H9 (cell line): Measurements from ENCODE around the gene GCN1. TPM values are rescaled to one million over a fixed set of nuclear protein-coding genes. Genes with fewer than 3 reads are reported as not detected.

ENCODE experiments used
- DNase-seq: peaks from one replicate; pipeline ENCODE4 v3.0.0-alpha.2; 2017
- H2AFZ ChIP-seq: one replicate; pipeline ENCODE4 v1.6.1; 2013; ENCODE audit warnings: mild to moderate bottlenecking, low read length, control low read depth, moderate library complexity
- H2AK5ac ChIP-seq: 2 replicates; pipeline ENCODE4 v1.6.1; 2013; ENCODE audit warnings: low read length, control low read depth, mixed read lengths; ENCODE audit not compliant: insufficient read length
- H2BK120ac ChIP-seq: one replicate; pipeline ENCODE4 v1.6.1; 2013; ENCODE audit warnings: low read depth, mild to moderate bottlenecking, low read length, control low read depth, inconsistent platforms; ENCODE audit not compliant: poor library complexity, severe bottlenecking
- H2BK12ac ChIP-seq: 2 replicates; pipeline ENCODE4 v1.6.1; 2013; ENCODE audit warnings: low read length, control low read depth, mixed read lengths, low read depth; ENCODE audit not compliant: insufficient read length
- H2BK15ac ChIP-seq: 2 replicates; pipeline ENCODE4 v1.6.1; 2013; ENCODE audit warnings: low read depth, low read length, control low read depth
- H2BK20ac ChIP-seq: one replicate; pipeline ENCODE4 v1.6.1; 2013; ENCODE audit warnings: low read depth, mild to moderate bottlenecking, low read length, control low read depth, inconsistent platforms; ENCODE audit not compliant: poor library complexity, severe bottlenecking
- H2BK5ac ChIP-seq: 2 replicates; pipeline ENCODE4 v1.6.1; 2013; ENCODE audit warnings: low read length, control low read depth, mixed read lengths; ENCODE audit not compliant: insufficient read length
- H3K14ac ChIP-seq: 2 replicates; pipeline ENCODE4 v1.6.1; 2013; ENCODE audit warnings: low read length, control low read depth; ENCODE audit not compliant: insufficient read depth
- H3K18ac ChIP-seq: 2 replicates; pipeline ENCODE4 v1.6.1; 2013; ENCODE audit warnings: low read depth, mild to moderate bottlenecking, mixed read lengths, low read length, control low read depth; ENCODE audit not compliant: insufficient read length
- H3K23ac ChIP-seq: 2 replicates; pipeline ENCODE4 v1.6.1; 2013; ENCODE audit warnings: low read length, control low read depth, mixed read lengths, low read depth; ENCODE audit not compliant: insufficient read length
- H3K23me2 ChIP-seq: 2 replicates; pipeline ENCODE4 v1.6.1; 2013; ENCODE audit warnings: low read depth, mild to moderate bottlenecking, mixed read lengths, low read length, control low read depth; ENCODE audit not compliant: insufficient read length, poor library complexity, severe bottlenecking
- H3K27ac ChIP-seq: 2 replicates; pipeline ENCODE4 v1.5.1; 2013; ENCODE audit warnings: low read length, control low read depth, mixed read lengths, low read depth; ENCODE audit not compliant: insufficient read length
- H3K27me3 ChIP-seq: 2 replicates; pipeline ENCODE4 v1.6.1; 2013; ENCODE audit warnings: low read length, control low read depth, inconsistent platforms; ENCODE audit not compliant: insufficient read depth
- H3K4ac ChIP-seq: 2 replicates; pipeline ENCODE4 v1.6.1; 2013; ENCODE audit warnings: low read depth, mild to moderate bottlenecking, control low read depth, inconsistent platforms, low read length, moderate library complexity
- H3K4me1 ChIP-seq: 2 replicates; pipeline ENCODE4 v1.6.1; 2013; ENCODE audit warnings: low read length, control low read depth, inconsistent platforms; ENCODE audit not compliant: insufficient read depth
- H3K4me2 ChIP-seq: 2 replicates; pipeline ENCODE4 v1.6.1; 2013; ENCODE audit warnings: low read length, control low read depth, mixed read lengths; ENCODE audit not compliant: insufficient read length, insufficient read depth
- H3K56ac ChIP-seq: 2 replicates; pipeline ENCODE4 v1.6.1; 2013; ENCODE audit warnings: low read depth, mild to moderate bottlenecking, mixed read lengths, low read length, control low read depth; ENCODE audit not compliant: insufficient read length
- H3K79me1 ChIP-seq: 2 replicates; pipeline ENCODE4 v1.6.1; 2013; ENCODE audit warnings: low read depth, mild to moderate bottlenecking, moderate library complexity, low read length, control low read depth, inconsistent platforms; ENCODE audit not compliant: insufficient read depth, poor library complexity, severe bottlenecking
- H3K79me2 ChIP-seq: 2 replicates; pipeline ENCODE4 v1.6.1; 2013; ENCODE audit warnings: low read length, control low read depth, inconsistent platforms; ENCODE audit not compliant: insufficient read depth
- H3K9ac ChIP-seq: 2 replicates; pipeline ENCODE4 v1.6.1; 2013; ENCODE audit warnings: low read length, control low read depth, mixed read lengths; ENCODE audit not compliant: insufficient read length; ENCODE audit errors: extremely low read depth
- H3K9me3 ChIP-seq: one replicate; pipeline ENCODE4 v1.6.1; 2013; ENCODE audit warnings: low read depth, low read length, inconsistent platforms; ENCODE audit not compliant: control insufficient read depth
- H3T11ph ChIP-seq: one replicate; pipeline ENCODE4 v1.6.1; 2013; ENCODE audit warnings: mild to moderate bottlenecking, low read length, control low read depth, inconsistent platforms
- H4K20me1 ChIP-seq: one replicate; pipeline ENCODE4 v1.6.1; 2013; ENCODE audit not compliant: control insufficient read depth, insufficient read length, insufficient read depth
- H4K5ac ChIP-seq: 2 replicates; pipeline ENCODE4 v1.6.1; 2013; ENCODE audit warnings: low read depth, mild to moderate bottlenecking, mixed read lengths, low read length, control low read depth; ENCODE audit not compliant: insufficient read length
- H4K8ac ChIP-seq: replicated peaks from 2 replicates; pipeline ENCODE4 v1.6.1; 2013; ENCODE audit warnings: low read length, control low read depth, mixed read lengths, low read depth; ENCODE audit not compliant: insufficient read length
- H4K91ac ChIP-seq: 2 replicates; pipeline ENCODE4 v1.6.1; 2013; ENCODE audit warnings: low read depth, mild to moderate bottlenecking, moderate library complexity, mixed read lengths, low read length, control low read depth; ENCODE audit not compliant: insufficient read length
- H3K27ac Mint-ChIP-seq, 3 experiments: 2 replicates in 2 of 3; 3 replicates in 1 of 3; pipeline ENCODE4 v1.8.0; 2020 to 2021; ENCODE audit warnings: mixed read lengths in 3 of 3, mild to moderate bottlenecking in 1 of 3, moderate library complexity in 1 of 3
- H3K27me3 Mint-ChIP-seq: 2 replicates; pipeline ENCODE4 v1.8.0; 2021; ENCODE audit warnings: low read depth, mild to moderate bottlenecking, moderate library complexity, mixed read lengths
- H3K36me3 Mint-ChIP-seq, 3 experiments: 2 replicates in 2 of 3; 3 replicates in 1 of 3; pipeline ENCODE4 v1.8.0; 2020 to 2021; ENCODE audit warnings: low read depth in 3 of 3, mixed read lengths in 3 of 3; ENCODE audit not compliant: insufficient read depth in 1 of 3
- H3K4me1 Mint-ChIP-seq, 2 experiments: 2 replicates each; pipeline ENCODE4 v1.8.0; 2020; ENCODE audit warnings: mixed read lengths in 2 of 2
- H3K4me3 Mint-ChIP-seq, 2 experiments: 2 replicates in 1 of 2; 3 replicates in 1 of 2; pipeline ENCODE4 v1.8.0; 2020 to 2021; ENCODE audit warnings: mild to moderate bottlenecking in 2 of 2, mixed read lengths in 2 of 2, moderate library complexity in 1 of 2
- H3K9me3 Mint-ChIP-seq, 2 experiments: 2 replicates in 1 of 2; 3 replicates in 1 of 2; pipeline ENCODE4 v1.8.0; 2020; ENCODE audit warnings: mild to moderate bottlenecking in 2 of 2, mixed read lengths in 2 of 2, moderate library complexity in 1 of 2
- CTCF ChIP-seq: fragments of 200-600 bp; sonication (generic); conservative IDR thresholded peaks from 3 replicates; pipeline ENCODE4 v1.8.0; 2021; ENCODE audit warnings: antibody characterized with exemption, mild to moderate bottlenecking
- WGBS: extraction: QIAGEN DNeasy Blood & Tissue Kit; methylation state at CpG from one replicate; pipeline ENCODE4 v1.1.7; 2013; ENCODE audit warnings: missing lambda C conversion rate, low lambda C conversion rate, mixed read lengths; ENCODE audit not compliant: insufficient read length; ENCODE audit errors: extremely low coverage; 5-methylcytosine and 5-hydroxymethylcytosine counted together
- total RNA-seq: library from RNA; stranded (reverse); gene quantifications from 2 replicates; pipeline ENCODE4 v1.2.1, GENCODE V29; 2021

Gene GCN1
- total RNA-seq, 1 experiment from 2014 or later = 137 TPM

- no peak overlapping the region for H2AK5ac ChIP-seq
- H3K4ac ChIP-seq = no peak overlapping the region
- Mint-ChIP-seq H3K36me3 (peaks cover 72 to 99% (median 98%) of the 10 kb centered on the region in 3 experiments), H3K4me1 (no peaks in the 10 kb centered on the region), H3K27ac (0 out of 7 replicates have a peak overlapping the region, but pooled peaks of 1 of the 3 experiments have one; percentile 45), H3K27me3 (no peaks in the 10 kb centered on the region), H3K4me3 (no peak overlapping the region), H3K9me3 (no peaks in the 10 kb centered on the region)
- no CpG with 5 or more reads among the region's 11 CpGs for WGBS
- no peak overlapping the region for H2BK15ac ChIP-seq
- no peaks in the 10 kb centered on the region for H3K79me1 ChIP-seq
- DNase-seq = no peak
- H3K56ac ChIP-seq = no peak overlapping the region
- no peaks in the 10 kb centered on the region for H3K9me3 ChIP-seq
- H3T11ph ChIP-seq = no peak overlapping the region
- H3K27me3 ChIP-seq = no peaks in the 10 kb centered on the region
- H4K20me1 ChIP-seq = peaks cover 2% of the 10 kb centered on the region
- H3K23me2 ChIP-seq = no peaks in the 10 kb centered on the region
- H4K91ac ChIP-seq = no peak overlapping the region
- no peak overlapping the region for H3K14ac ChIP-seq
- no peak overlapping the region for H2BK20ac ChIP-seq
- H3K18ac ChIP-seq = no peak overlapping the region
- no peak overlapping the region for H2BK12ac ChIP-seq
- no peak overlapping the region for H4K5ac ChIP-seq
- no peak overlapping the region for H4K8ac ChIP-seq
- no peaks in the 10 kb centered on the region for H3K79me2 ChIP-seq
- no peak overlapping the region for H2BK120ac ChIP-seq
- no peak overlapping the region for H3K27ac ChIP-seq
- no peak overlapping the region for H3K9ac ChIP-seq
- TF ChIP-seq CTCF = no peak
- no peaks in the 10 kb centered on the region for H3K4me1 ChIP-seq
- no peak overlapping the region for H3K23ac ChIP-seq
- H2AFZ ChIP-seq = no peak overlapping the region
- H3K4me2 ChIP-seq = no peak overlapping the region
- H2BK5ac ChIP-seq = no peak overlapping the region
Observed at GRCh38 chr12:120157678-120158077, 36.8 kb downstream of the GCN1 start.
